RWPE2 (cell line): ENCODE results near the gene LPCAT3.

Experiments
- ATAC-seq: fragments of 200-7000 bp; cut with Tn5 transposase; 3 replicates; pipeline ENCODE4 v1.9.1; 2021; ENCODE audit warnings: low read depth
- DNase-seq: peaks from one replicate; pipeline ENCODE4 v3.0.0-alpha.2; 2020; ENCODE audit warnings: low spot score
- H3K27ac ChIP-seq: fragments of 450-650 bp; 2 replicates; pipeline ENCODE4 v1.5.1; 2017; ENCODE audit warnings: mild to moderate bottlenecking; ENCODE audit not compliant: poor library complexity, severe bottlenecking
- H3K27me3 ChIP-seq: fragments of 250-450 bp; sonication (Bioruptor Pico); 2 replicates; pipeline ENCODE4 v1.5.1; 2021; ENCODE audit warnings: mild to moderate bottlenecking, moderate library complexity; ENCODE audit not compliant: insufficient read depth, poor library complexity, severe bottlenecking
- H3K36me3 ChIP-seq: fragments of 250-450 bp; sonication (Bioruptor Pico); 2 replicates; pipeline ENCODE4 v1.5.1; 2020; ENCODE audit warnings: low read depth, mild to moderate bottlenecking, moderate library complexity
- H3K4me1 ChIP-seq: fragments of 250-450 bp; sonication (Bioruptor Pico); 2 replicates; pipeline ENCODE4 v1.5.1; 2021; ENCODE audit warnings: mild to moderate bottlenecking, moderate library complexity; ENCODE audit not compliant: insufficient read depth, poor library complexity, severe bottlenecking
- H3K4me3 ChIP-seq: fragments of 250-450 bp; sonication (Bioruptor Pico); 2 replicates; pipeline ENCODE4 v1.5.1; 2021; ENCODE audit warnings: mild to moderate bottlenecking, moderate library complexity; ENCODE audit not compliant: severe bottlenecking
- H3K9me3 ChIP-seq: fragments of 250-450 bp; sonication (Bioruptor Pico); 2 replicates; pipeline ENCODE4 v1.5.1; 2021; ENCODE audit warnings: mild to moderate bottlenecking, moderate library complexity; ENCODE audit not compliant: severe bottlenecking
- CTCF ChIP-seq: fragments of 450-650 bp; IDR thresholded peaks from one replicate; pipeline ENCODE4 v1.5.1; 2017; ENCODE audit warnings: mild to moderate bottlenecking, moderate library complexity; ENCODE audit not compliant: poor library complexity, severe bottlenecking

LPCAT3 gene

GRCh38 chr12:7001921-7002591 lies 16.2 kb downstream of the LPCAT3 start:
- Histone ChIP-seq H3K9me3 (no peaks in the 10 kb centered on the region), H3K36me3 (peaks cover 15% of the 10 kb centered on the region; the same call in 1 of the 2 replicates), H3K27ac (no peak overlapping the region), H3K27me3 (no peaks in the 10 kb centered on the region), H3K4me1 (no peaks in the 10 kb centered on the region), H3K4me3 (no peak overlapping the region)
- no peak for TF ChIP-seq CTCF
- DNase-seq = no peak
- no peak for ATAC-seq

DNA sequence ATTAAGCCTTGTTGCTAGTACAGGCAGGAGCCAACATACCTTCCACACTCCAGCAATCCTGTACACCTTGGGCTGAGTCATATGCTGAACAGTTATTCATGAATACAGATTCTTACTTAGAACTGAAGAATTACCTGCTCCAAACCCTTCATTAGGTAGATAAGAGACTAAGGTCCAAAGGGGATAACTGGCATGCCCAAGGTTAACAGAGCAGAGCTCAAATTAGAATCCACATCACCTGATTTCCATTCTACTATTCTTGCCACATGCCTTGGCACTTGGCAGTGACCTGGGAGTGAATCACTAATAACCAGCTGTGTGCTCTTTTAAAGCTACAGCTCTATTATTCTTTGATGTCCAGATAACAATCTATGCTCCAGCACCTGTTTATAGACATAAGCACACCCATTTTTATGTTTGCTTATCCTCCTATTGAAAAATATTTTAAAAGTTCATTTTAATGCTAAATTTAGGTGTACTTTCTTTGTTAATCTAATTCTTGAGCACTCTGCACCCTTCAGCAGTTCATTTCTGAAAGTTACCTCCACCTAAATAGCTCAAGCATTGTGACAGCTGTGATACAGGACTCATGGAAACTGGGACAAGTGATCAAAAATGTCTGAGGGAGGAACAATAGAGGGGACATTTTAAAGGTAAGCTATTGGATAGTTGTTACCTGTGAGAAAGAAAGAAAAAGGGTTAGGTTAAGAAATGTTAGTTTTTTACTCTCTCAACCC lies 19.4 kb downstream of the LPCAT3 start:
- peaks cover 15% of the 10 kb centered on the region; the same call in 1 of the 2 replicates for H3K36me3 ChIP-seq
- DNase-seq = no peak
- no peaks in the 10 kb centered on the region for H3K4me1 ChIP-seq
- H3K27ac ChIP-seq = no peak overlapping the region
- H3K4me3 ChIP-seq = no peak overlapping the region
- no peak for TF ChIP-seq CTCF
- H3K27me3 ChIP-seq = no peaks in the 10 kb centered on the region
- H3K9me3 ChIP-seq = no peaks in the 10 kb centered on the region
- ATAC-seq = peak; percentile 67

GRCh38 chr12:6996040-6996441 lies 22.2 kb downstream of the LPCAT3 start:
- peak; percentile 40; the same call in 1 of the 3 replicates for ATAC-seq
- no peak overlapping the region for H3K27ac ChIP-seq
- DNase-seq = no peak
- H3K4me3 ChIP-seq = no peak overlapping the region
- no peaks in the 10 kb centered on the region for H3K9me3 ChIP-seq
- no peak for TF ChIP-seq CTCF
- no peaks in the 10 kb centered on the region for H3K4me1 ChIP-seq
- H3K36me3 ChIP-seq = peaks cover 14% of the 10 kb centered on the region
- no peaks in the 10 kb centered on the region for H3K27me3 ChIP-seq

DNA sequence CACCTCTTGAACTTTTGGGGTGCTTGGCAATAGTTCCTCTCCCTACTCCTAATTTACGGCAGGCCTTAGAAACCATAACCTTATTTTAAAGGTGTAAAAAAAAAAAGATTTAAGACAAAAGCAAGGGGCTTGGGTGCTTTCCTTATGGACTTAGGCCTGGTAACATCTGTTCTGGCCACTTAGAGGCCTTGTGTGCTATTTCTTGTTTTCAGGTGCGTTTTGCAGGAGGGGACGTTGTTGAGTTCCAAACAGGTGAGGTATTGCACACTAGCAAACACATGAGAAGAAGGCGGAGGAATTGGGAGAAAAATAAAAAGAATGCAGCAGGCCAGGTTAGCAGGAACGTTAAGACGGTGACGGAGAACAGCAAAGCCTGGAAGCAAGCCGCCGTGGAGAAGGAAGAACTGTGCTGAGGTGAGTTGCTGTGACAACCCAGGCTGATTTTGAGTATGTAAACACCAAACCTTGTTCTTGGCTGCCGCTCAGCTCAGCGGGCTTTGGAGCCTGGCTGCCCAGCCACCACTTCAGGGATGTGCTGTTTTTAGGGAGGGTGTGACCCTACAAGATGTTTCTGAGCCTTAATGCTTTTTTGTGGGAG lies 30.2 kb downstream of the LPCAT3 start:
- Histone ChIP-seq H3K36me3 (peaks cover 16% of the 10 kb centered on the region), H3K27ac (no peak overlapping the region), H3K4me1 (no peaks in the 10 kb centered on the region), H3K4me3 (no peak overlapping the region), H3K27me3 (no peaks in the 10 kb centered on the region), H3K9me3 (no peaks in the 10 kb centered on the region)
- DNase-seq (no peak), ATAC-seq (no peak)
- no peak for TF ChIP-seq CTCF
